ENCODE data around the gene PSMD6. TPM values are rescaled to one million over a fixed set of nuclear protein-coding genes. Genes with fewer than 3 reads are reported as not detected.

PSMD6 gene
- total RNA-seq, 4 donors from 2014 or later, result 37.3 to 48.7 (median 38.2) TPM

DNA sequence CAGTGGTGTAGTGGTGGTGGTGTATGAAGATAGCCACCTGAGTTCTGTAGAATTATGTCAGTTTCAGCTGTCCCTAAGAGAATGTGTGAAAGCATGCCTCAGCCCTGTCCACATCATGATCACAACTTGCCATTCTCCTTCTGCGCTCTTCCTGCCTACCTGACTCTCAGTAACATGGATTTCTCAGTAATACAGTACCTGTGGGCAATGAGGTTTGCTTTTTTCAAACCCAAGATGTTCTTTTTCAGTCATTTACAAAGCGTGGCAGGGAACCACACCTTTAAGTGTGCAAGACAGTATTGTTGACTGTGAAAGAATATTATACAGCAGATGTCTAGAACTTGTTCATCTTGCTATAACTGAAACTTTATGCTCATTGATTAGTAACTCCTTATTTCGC is 38.9 kb downstream of the PSMD6 start:
- H3K27me3 ChIP-seq, result no peaks in the 10 kb centered on the region
- no peak overlapping the region for H3K4me3 ChIP-seq
- no peak for DNase-seq
- peaks cover 0 to 79% (median 8%) of the 10 kb centered on the region in 3 donors for H3K36me3 ChIP-seq
- H3K9me3 ChIP-seq, result no peaks in the 10 kb centered on the region
- peaks cover 0 to 4% (median 0%) of the 10 kb centered on the region in 4 donors for H3K4me1 ChIP-seq
- H3K27ac ChIP-seq, result no peak overlapping the region
- no peak for TF ChIP-seq POLR2A (IDR thresholded peaks at IDR 0.05)
- TF ChIP-seq CTCF (IDR thresholded peaks at IDR 0.05), result no peak

DNA sequence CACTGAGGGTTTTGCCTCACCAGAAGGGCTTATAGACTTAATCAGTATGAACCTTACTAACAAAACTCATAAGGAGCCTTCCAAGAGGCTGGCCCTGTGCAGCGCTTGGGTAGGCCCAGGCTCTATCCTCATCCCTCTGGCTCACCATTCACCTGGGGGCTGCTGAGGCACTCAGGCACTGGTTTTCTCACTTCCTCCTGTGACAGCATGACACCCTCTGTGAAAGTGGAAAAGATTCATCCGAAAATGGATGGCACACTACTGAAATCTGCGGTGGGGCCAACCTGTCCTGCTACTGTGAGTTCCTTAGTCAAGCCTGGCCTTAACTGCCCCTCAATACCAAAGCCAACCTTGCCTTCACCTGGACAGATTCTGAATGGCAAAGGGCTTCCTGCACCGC is 41.3 kb downstream of the PSMD6 start:
- no peak overlapping the region for H3K27ac ChIP-seq

DNA sequence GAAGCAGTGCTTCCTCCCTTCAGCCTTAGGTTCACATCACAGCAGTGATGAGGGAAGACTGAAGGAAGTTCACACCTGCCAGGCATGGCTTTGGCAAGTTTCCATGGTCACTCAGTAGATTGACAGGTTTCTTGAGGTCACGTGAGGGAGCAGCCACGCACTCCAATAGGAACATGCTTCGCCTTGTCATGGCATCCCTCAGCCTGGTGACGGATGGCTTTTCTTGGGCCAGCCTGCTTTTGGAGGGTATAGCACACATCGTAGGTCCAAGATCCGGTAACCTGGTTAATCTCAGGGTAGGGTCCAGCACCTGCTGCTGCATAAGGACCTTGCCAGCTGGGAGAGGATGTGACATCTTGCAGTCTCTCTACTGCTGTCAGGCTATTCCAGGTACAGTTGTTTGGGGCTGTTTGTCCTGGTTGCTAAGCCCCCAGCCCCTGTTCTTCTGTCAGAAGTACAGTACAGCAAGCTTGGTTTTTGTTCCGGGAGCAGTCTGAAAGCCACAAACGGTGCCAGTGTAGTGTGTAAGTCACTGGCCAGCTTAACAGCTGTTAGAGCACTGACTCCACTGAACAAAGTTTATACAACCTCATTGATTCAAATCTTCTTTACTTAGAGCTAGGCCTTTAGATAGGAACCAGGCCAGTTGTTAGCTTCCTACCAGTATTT is 42.3 kb downstream of the PSMD6 start:
- no peaks in the 10 kb centered on the region for H3K27me3 ChIP-seq
- TF ChIP-seq CTCF (IDR thresholded peaks at IDR 0.05) (no peak), POLR2A (IDR thresholded peaks at IDR 0.05) (no peak)
- H3K9me3 ChIP-seq, result no peaks in the 10 kb centered on the region
- DNase-seq, result no peak
- H3K36me3 ChIP-seq, result peaks cover 0 to 46% (median 0%) of the 10 kb centered on the region in 3 donors
- peaks cover 0 to 8% (median 0%) of the 10 kb centered on the region in 4 donors for H3K4me1 ChIP-seq
- peak overlapping the region in 1 of 4 donors; percentile 5 for H3K27ac ChIP-seq
- H3K4me3 ChIP-seq, result no peak overlapping the region

More for the DNA sequence above, 41.3 kb downstream of the PSMD6 start:
- Histone ChIP-seq H3K27me3 (no peaks in the 10 kb centered on the region), H3K9me3 (no peaks in the 10 kb centered on the region), H3K4me1 (peaks cover 0 to 4% (median 0%) of the 10 kb centered on the region in 4 donors), H3K36me3 (peaks cover 0 to 56% (median 0%) of the 10 kb centered on the region in 3 donors), H3K4me3 (no peak overlapping the region)
- TF ChIP-seq POLR2A (IDR thresholded peaks at IDR 0.05) (no peak), CTCF (IDR thresholded peaks at IDR 0.05) (no peak)
- DNase-seq, result no peak

DNA sequence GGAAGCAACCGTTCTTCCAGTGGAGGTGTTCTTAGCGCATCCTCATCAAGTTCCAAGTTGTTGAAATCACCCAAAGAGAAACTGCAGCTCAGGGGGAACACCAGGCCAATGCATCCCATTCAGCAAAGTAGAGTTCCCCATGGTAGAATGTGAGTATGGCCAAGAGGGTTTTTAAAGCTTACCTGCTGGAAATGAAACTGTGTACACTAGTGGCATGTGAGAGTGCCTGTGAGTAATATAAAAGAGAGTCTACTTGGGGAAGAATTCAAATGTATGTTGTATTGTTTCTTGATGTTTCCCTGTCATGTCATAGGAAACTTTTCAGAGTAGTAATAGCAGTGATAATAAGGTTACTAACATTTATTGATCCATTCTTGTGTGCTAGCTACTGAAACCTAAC is 43.3 kb downstream of the PSMD6 start:
- no peaks in the 10 kb centered on the region for H3K27me3 ChIP-seq
- peak overlapping the region in 2 of 4 donors; percentile 2 for H3K27ac ChIP-seq
- peaks cover 0 to 40% (median 0%) of the 10 kb centered on the region in 3 donors for H3K36me3 ChIP-seq
- no peak for TF ChIP-seq POLR2A (IDR thresholded peaks at IDR 0.05)
- no peak for TF ChIP-seq CTCF (IDR thresholded peaks at IDR 0.05)
- no peaks in the 10 kb centered on the region for H3K9me3 ChIP-seq
- H3K4me3 ChIP-seq, result peak overlapping the region in 1 of 4 donors; percentile 1
- peaks cover 0 to 13% (median 0%) of the 10 kb centered on the region in 4 donors for H3K4me1 ChIP-seq
- no peak for DNase-seq

DNA sequence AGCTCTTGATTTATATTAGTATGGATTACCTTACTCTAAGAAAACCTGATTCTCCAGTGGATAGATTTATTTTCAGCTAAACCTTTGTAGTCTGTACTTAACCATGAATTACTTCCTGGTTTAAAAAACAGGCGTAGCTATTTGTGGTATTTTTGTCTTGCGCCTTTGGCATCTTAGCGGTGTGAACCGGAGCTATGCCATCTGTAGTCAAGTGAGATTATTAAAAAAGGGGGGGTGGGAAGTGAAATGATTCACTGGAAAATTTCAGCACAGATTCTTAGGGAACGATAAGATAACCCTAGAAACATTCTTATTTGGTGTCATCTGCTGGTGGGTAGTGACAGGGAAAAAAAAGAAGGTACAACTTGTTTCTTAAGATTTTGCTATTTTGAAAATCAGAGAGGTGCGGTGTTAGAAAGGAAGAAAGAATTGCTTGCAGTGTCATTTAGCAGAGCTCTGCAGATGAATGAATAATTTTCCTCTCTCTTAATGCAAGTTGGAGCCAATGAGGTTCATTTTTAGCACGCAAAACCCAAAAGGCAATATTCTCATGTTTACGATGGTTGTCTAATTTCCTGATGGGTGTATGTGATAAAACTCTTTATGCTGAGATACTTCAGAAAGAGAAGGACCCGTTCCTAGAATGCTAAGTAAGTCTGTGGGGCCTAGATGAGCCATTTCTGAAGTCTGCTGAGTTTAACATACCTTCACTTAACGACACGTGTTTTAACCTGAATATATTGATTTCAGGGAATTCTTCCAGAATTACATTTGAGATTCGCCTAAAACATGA is 44.0 kb downstream of the PSMD6 start:
- H3K4me3 ChIP-seq, result peak overlapping the region in 1 of 4 donors; percentile 1
- H3K27me3 ChIP-seq, result no peaks in the 10 kb centered on the region
- peaks cover 0 to 13% (median 0%) of the 10 kb centered on the region in 4 donors for H3K4me1 ChIP-seq
- no peaks in the 10 kb centered on the region for H3K9me3 ChIP-seq
- peak overlapping the region in 3 of 4 donors; percentile 2 to 14 (median 2) for H3K27ac ChIP-seq
- H3K36me3 ChIP-seq, result peaks cover 0 to 38% (median 0%) of the 10 kb centered on the region in 3 donors
- no peak for DNase-seq
- no peak for TF ChIP-seq POLR2A (IDR thresholded peaks at IDR 0.05)
- TF ChIP-seq CTCF (IDR thresholded peaks at IDR 0.05), result no peak

Measured in Peyer's patch (tissue), 4 donors.